Measurements from ENCODE around the gene NFATC4. TPM values are rescaled to one million over a fixed set of nuclear protein-coding genes. Genes with fewer than 3 reads are reported as not detected.
A peak's percentile ranks its signal among the peaks of the same experiment; 100 is the strongest.
"Not testable (repeated sequence)": the region's sequence is repeated elsewhere in the genome, so short reads cannot be mapped to it uniquely, and the experiment has no call there.

Gene NFATC4
- polyA plus RNA-seq (2014; cell fraction: cytosol; rRNA removed) = 13.1 and 14.1 TPM in 2 replicates
- polyA plus RNA-seq (2014; cell fraction: nucleus; rRNA removed) = 103 and 132 TPM in 2 replicates

GRCh38 chr14:24367514-24368211 lies at the start of gene NFATC4:
NFATC4 (plus strand) TSS chr14:24368184; CDS start chr14:24368341, 157 bp downstream.
- DNase-seq (ENCODE audit: low spot score) = peak; percentile 97

GRCh38 chr14:24321212-24321975 lies 46.6 kb upstream of the NFATC4 start:
- no peak for DNase-seq (ENCODE audit: low spot score)

- no peak for DNase-seq (ENCODE audit: low spot score)
Observed at GRCh38 chr14:24322672-24323071, 45.3 kb upstream of the NFATC4 start.

GRCh38 chr14:24323341-24323740 lies 44.6 kb upstream of the NFATC4 start:
- DNase-seq (ENCODE audit: low spot score) = no peak

- DNase-seq (ENCODE audit: low spot score) = no peak
Observed at GRCh38 chr14:24324024-24324423, 44.0 kb upstream of the NFATC4 start.

GRCh38 chr14:24325041-24325530 lies 42.9 kb upstream of the NFATC4 start:
- DNase-seq (ENCODE audit: low spot score) = no peak

GRCh38 chr14:24325963-24326362 lies 42.0 kb upstream of the NFATC4 start:
- no peak for DNase-seq (ENCODE audit: low spot score)

- DNase-seq (ENCODE audit: low spot score) = no peak
Observed at GRCh38 chr14:24327303-24327702, 40.7 kb upstream of the NFATC4 start.

GRCh38 chr14:24327914-24328313 lies 40.1 kb upstream of the NFATC4 start:
- DNase-seq (ENCODE audit: low spot score) = not testable (repeated sequence)

- no peak for DNase-seq (ENCODE audit: low spot score)
Observed at GRCh38 chr14:24329073-24329663, 38.8 kb upstream of the NFATC4 start.

GRCh38 chr14:24329736-24330135 lies 38.2 kb upstream of the NFATC4 start:
- no peak for DNase-seq (ENCODE audit: low spot score)

- DNase-seq (ENCODE audit: low spot score) = no peak
Observed at GRCh38 chr14:24330973-24331674, 36.9 kb upstream of the NFATC4 start.

GRCh38 chr14:24331731-24332267 lies 36.2 kb upstream of the NFATC4 start:
- DNase-seq (ENCODE audit: low spot score) = no peak

- DNase-seq (ENCODE audit: low spot score) = peak; percentile 82
Observed at GRCh38 chr14:24332268-24332993, 35.6 kb upstream of the NFATC4 start.

- DNase-seq (ENCODE audit: low spot score) = no peak
Observed at GRCh38 chr14:24334431-24335291, 33.3 kb upstream of the NFATC4 start, which contains the start of gene ADCY4. ADCY4 (minus strand) TSS chr14:24335071; CDS start chr14:24334652, 419 bp downstream.

- no peak for DNase-seq (ENCODE audit: low spot score)
Observed at GRCh38 chr14:24335461-24336171, 32.4 kb upstream of the NFATC4 start.

- DNase-seq (ENCODE audit: low spot score) = no peak
Observed at GRCh38 chr14:24337144-24337823, 30.7 kb upstream of the NFATC4 start.

- DNase-seq (ENCODE audit: low spot score) = no peak
Observed at GRCh38 chr14:24337824-24338175, 30.2 kb upstream of the NFATC4 start.
